ENCODE results near the gene GLG1.
A peak's percentile ranks its signal among the peaks of the same experiment; 100 is the strongest.
"Not testable (repeated sequence)": the region's sequence is repeated elsewhere in the genome, so short reads cannot be mapped to it uniquely, and the experiment has no call there.

The GLG1 gene

DNA sequence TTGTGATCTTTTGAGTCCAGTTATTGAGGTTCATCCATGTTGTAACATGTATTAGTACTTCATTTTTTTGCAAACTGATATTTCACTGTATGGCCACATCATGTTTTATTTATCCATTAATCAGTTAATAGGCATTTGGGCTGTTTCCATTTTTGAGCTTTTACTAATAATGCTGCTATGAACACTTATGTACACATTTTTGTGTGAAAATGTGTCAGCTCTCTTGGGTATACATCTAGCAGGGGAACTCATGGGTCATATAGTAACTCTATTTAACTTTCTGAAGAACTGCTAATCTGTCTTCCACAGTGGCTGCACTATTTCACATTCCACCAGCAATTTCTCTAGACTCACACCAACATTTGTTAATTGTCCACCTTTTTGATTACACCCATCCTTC lies 82.0 kb downstream of the GLG1 start:
- no peak for DNase-seq

DNA sequence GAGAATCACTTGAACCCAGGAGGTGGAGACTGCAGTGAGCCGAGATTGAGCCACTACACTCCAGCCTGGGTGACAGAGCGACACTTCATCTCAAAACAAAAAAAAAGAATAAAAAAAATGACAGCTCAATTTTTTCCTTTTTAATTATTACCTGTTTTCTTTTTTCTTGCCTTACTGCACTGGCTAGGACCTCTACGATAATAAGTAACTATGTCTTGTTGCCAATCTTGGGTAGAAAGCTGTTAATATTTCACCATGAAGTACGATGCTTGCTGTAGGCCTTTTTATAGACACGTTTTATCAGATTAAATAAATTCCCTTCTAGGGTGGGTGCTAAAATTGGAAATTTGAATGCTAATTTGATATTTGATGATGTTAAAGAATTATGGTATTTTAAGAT lies 82.8 kb downstream of the GLG1 start:
- DNase-seq, result no peak

DNA sequence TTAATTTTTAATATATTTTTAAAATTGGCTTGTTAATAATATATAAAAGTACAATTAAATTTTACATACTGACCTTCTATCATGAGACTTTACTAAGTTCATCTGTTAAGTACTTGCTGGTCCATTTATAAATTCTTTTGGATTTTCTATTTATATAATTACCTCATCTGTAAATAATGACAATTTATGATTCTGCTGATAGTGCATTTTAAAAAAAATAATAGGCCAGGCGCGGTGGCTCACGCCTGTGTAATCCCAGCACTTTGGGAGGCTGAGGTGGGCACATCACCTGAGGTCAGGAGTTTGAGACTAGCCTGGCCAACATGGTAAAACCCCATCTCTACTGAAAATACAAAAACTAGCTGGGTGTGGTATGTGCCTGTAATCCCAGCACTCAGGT lies 83.2 kb downstream of the GLG1 start:
- not testable (repeated sequence) for DNase-seq

- no peak for DNase-seq
Measured at GRCh38 chr16:74522160-74522559, 84.8 kb downstream of the GLG1 start.

DNA sequence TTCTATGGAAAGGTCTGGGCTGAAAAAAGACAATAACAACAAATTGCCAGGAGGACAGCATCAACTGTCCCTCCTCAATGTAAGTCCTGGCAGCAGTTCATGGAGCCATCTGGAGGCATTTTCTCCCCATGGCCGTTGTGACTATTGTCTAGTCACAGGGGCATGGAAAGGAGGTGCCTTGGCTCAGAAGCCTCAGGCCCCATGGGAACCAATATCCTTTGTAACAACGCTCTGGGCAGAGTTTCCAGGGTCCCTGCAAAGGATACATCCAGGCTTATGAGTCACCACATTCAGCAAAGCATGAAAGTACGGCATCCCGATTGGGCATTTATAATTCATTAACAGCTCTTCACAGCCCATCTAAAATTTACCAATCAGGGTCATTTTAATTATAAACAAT lies 85.2 kb downstream of the GLG1 start:
- no peak for DNase-seq

- not testable (repeated sequence) for DNase-seq
Measured at GRCh38 chr16:74518934-74519333, 88.0 kb downstream of the GLG1 start.

- DNase-seq, result no peak
Measured at GRCh38 chr16:74511961-74512360, 95.0 kb downstream of the GLG1 start.

DNA sequence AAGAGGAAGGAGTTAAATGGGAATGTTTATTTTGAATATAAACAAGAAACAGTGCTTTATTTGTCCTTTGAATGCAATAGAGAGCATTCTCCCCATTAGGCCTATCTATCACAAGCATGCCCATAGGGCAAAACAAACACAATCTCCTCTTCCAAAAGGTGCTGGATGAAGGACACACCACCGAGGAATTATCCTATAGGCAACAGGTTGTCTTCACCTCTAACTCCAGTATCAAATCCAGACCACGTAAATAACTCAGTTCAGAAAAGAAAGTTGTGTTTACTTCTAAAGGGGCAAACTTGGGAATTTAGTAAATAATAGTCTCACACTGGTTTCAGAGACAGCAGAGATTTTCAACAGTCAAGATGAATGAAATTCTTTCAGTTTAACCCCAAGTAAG lies 101.9 kb downstream of the GLG1 start:
- no peak for DNase-seq

DNA sequence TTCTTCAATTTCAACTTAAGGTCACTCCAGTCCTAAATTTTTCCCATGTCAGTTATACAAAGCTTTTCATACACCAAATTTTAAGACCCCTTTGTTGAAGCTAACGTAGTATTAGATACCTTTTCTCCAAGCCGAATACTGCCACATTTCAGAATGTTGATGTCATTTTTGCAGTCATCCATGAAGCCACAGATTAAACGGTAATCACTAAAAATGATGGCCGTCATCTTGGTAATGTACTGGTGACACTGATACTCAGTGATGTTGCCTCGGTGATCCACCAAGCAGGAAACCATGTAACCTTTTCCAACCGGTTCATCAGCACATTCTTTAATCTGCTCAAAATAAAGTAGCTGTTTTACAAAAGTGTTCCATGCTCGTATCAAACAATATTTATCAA lies 103.5 kb downstream of the GLG1 start:
- no peak for DNase-seq

DNA sequence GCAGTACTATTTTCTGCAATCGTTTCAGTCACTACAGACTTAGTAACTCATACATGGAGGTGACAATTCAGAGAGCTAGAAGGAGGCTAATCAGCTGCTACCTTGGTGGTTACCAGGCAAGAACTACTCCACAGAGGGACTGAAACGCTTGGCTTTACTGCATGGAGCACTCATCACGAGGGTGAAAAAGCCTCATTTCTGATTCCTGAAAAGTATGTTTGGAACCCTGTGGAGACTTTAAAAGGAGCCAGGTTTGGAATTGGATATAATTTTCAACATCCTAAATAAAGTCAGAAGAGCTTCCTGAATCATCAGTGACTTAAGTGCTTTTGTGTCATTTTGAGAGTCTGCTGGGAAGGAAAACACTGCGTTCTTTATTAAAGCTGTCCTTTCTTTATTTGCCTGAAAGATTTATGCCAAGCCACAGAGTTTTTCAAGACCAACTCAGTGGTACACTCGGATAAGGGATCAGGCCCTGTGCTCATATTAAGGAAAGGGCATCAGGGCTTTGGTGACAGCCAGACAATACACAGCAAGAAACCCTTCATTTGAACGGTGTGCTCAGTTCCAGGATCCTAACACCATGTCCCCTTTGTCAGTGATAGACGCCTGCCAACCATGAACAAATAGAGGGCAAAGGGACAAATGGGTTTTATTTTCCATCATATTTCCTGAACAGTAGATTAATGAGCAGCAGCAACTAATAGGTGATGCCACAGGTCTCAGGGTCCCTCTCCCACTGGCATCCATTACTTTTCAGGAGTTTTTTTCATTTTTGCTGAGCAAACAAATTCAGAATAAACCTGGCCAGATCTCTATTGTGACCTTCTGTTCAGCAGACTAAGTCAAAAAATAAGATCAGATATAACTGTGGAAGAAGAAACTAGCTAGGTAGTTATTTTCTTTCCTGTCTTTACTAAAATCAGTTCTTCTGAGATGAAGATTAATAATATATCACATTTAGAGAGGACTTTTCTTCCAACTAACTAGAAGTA lies 105.1 kb downstream of the GLG1 start:
- DNase-seq, result no peak

GRCh38 chr16:74500907-74501306 lies 106.0 kb downstream of the GLG1 start:
- DNase-seq, result no peak

GRCh38 chr16:74499114-74499513 lies 107.8 kb downstream of the GLG1 start:
- DNase-seq, result no peak

- DNase-seq, result no peak
Measured at GRCh38 chr16:74497761-74498160, 109.2 kb downstream of the GLG1 start.

GRCh38 chr16:74496054-74496453 lies 110.9 kb downstream of the GLG1 start:
- no peak for DNase-seq

- peak in 1 of 3 donors; percentile 5 for DNase-seq
Measured at GRCh38 chr16:74492976-74493375, 113.9 kb downstream of the GLG1 start.

GRCh38 chr16:74487634-74488495 lies 119.0 kb downstream of the GLG1 start:
- no peak for DNase-seq

DNA sequence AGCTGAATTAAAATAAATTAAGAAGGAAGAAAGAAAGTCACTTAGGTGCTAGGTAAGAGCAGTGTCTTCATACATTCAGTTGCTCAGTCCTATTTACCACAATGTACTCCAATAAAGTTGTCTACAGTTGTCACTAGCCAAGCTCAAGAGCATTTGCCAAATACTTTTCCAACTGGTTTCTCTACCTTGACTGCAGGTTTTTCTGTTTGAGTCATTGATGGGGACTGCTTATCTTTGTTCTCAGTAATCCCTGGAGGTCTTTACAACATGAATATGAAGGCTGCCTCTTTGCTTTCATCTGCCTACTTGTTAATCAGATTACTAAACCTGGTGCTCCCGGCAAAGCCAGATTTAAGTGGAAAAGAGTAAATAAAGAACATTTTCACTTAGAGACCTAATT lies 121.0 kb downstream of the GLG1 start:
- no peak for DNase-seq

DNA sequence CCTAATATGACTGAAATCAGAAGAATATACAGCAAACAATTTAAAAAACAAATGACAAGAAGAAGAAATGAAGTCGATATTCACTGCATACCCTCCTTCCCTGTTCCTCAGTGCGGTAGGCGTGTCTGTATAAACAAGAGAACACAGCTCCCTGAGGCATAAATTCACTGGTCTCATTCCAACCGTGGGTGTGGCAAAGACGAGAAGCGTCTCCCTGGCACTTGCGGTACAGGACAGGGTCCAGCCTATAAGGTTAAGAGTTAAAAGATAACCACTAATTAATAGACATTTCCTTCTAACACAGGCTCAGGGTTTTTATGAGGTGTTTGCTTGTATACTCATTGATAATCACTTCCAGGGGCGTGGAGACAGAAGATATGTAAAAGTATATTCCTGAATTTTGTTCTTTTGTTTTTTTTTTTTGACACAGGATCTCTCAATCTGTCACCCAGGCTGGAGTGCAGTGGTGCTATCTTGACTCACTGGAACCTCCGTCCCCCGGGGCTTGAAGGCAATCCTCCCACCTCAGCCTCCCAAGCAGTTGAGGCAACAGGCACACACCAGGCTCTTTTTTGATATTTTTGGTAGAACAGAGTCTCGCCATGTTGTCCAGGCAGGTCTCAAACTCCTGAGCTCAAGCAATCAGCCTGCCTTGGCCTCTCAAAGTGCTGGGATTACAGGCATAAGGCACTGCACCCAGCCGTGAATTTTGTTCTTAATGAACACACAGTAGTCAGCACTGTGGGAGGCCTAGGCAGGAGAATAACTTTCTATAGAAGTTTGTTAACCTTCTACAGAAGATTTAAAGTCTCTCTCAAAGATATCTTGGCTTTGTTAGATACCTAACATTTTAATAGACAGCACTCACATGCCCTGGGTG lies 126.5 kb downstream of the GLG1 start:
- DNase-seq, result no peak

- no peak for DNase-seq
Measured at GRCh38 chr16:74477226-74477625, 129.7 kb downstream of the GLG1 start.

GRCh38 chr16:74474416-74474815 lies 132.5 kb downstream of the GLG1 start:
- no peak for DNase-seq

- DNase-seq, result no peak
Measured at GRCh38 chr16:74472540-74472939, 134.4 kb downstream of the GLG1 start.

GRCh38 chr16:74472010-74472409 lies 134.9 kb downstream of the GLG1 start:
- no peak for DNase-seq

Measured in suppressor macrophage treated with lipopolysaccharide for 1 hour (primary cell).